Prostate gland (tissue), 2 donors: ENCODE data around the gene BIRC7.

Experiments
- POLR2AphosphoS5 ChIP-seq: sonication (generic); formaldehyde crosslinking; IDR thresholded peaks from one replicate; pipeline ENCODE4 v1.6.1; 2017; ENCODE audit warnings: antibody characterized with exemption
- TF ChIP-seq, protein P1 (sequence below), 4 experiments: fragments of 200-600 bp in 2 of 4; fragments of 450-650 bp in 2 of 4; sonication (generic) in 2 of 4; IDR thresholded peaks; 1 replicate in 3 of 4; 2 replicates in 1 of 4; pipeline ENCODE4 v1.5.1; 2016 to 2019; ENCODE audit warnings: antibody characterized with exemption in 4 of 4, mild to moderate bottlenecking in 2 of 4, moderate library complexity in 2 of 4

DNA sequence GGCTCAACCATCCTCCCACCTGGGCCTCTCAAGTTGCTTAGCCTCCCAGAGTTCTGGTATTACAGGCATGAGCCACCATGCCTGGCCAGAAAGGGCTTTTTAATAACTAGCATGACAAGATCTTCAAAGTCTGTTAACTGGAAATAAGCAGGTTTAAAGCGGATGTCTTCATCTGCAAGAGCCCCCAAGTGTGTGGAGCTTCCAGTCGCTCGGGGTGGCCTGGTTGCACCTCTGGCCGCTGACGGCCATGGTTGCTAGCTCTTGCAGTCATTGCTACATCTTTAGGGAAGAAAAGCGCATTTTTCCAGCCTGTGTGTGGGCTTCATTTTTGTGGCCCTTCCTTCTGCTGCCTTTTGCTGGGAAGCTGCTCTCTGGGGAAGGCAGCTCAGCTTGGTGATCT lies 44.7 kb downstream of the BIRC7 start:
- TF ChIP-seq, protein P1, sequence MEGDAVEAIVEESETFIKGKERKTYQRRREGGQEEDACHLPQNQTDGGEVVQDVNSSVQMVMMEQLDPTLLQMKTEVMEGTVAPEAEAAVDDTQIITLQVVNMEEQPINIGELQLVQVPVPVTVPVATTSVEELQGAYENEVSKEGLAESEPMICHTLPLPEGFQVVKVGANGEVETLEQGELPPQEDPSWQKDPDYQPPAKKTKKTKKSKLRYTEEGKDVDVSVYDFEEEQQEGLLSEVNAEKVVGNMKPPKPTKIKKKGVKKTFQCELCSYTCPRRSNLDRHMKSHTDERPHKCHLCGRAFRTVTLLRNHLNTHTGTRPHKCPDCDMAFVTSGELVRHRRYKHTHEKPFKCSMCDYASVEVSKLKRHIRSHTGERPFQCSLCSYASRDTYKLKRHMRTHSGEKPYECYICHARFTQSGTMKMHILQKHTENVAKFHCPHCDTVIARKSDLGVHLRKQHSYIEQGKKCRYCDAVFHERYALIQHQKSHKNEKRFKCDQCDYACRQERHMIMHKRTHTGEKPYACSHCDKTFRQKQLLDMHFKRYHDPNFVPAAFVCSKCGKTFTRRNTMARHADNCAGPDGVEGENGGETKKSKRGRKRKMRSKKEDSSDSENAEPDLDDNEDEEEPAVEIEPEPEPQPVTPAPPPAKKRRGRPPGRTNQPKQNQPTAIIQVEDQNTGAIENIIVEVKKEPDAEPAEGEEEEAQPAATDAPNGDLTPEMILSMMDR (IDR thresholded peaks at IDR 0.05) = no peak
- no peak for TF ChIP-seq POLR2AphosphoS5
